A549 (cell line): Measurements from ENCODE around the gene FIGN. TPM values are rescaled to one million over a fixed set of nuclear protein-coding genes. Genes with fewer than 3 reads are reported as not detected.

Experiments used
- ATAC-seq, 2 experiments: fragments of 200-7000 bp in 1 of 2; fragments of >200 bp in 1 of 2; cut with Nextera tagmentation in 1 of 2; cut with Tn5 transposase in 1 of 2; 3 replicates each; pipeline versions ENCODE4 v1.8.0 to v1.9.1; 2018 to 2020; ENCODE audit warnings: mild to moderate bottlenecking in 1 of 2, moderate library complexity in 1 of 2
- CTCF ChIA-PET: fragments of 300-600 bp; sonication (Branson Sonifier 250); formaldehyde crosslinking; extraction: SDS; loops from one replicate; lab custom pipeline; 2021; ENCODE audit warnings: antibody characterized with exemption, inconsistent platforms; lab: Yijun Ruan, JAX
- POLR2A ChIA-PET: fragments of 350-600 bp; formaldehyde crosslinking; extraction: SDS; loops from one replicate; lab custom pipeline; 2021; ENCODE audit warnings: antibody characterized with exemption, inconsistent platforms; lab: Yijun Ruan, JAX
- DNase-seq, 2 experiments: peaks; one replicate each; pipeline versions ENCODE4 v3.0.0 to v3.0.0-alpha.2; 2011 to 2016; ENCODE audit warnings: low read depth in 1 of 2, low spot score in 1 of 2
- FAIRE-seq: peaks from 2 replicates; lab custom pipeline; 2011; peaks lifted over from hg19 to GRCh38; lab: Jason Lieb, UNC
- H3K27ac ChIP-seq, 2 experiments: fragments of >200 bp; sonication (Bioruptor Twin); formaldehyde crosslinking; 3 replicates each; pipeline ENCODE4 v1.5.1; 2016 to 2017
- H3K4me1 ChIP-seq: fragments of >200 bp; sonication (Bioruptor Twin); formaldehyde crosslinking; 3 replicates; pipeline ENCODE4 v1.6.1; 2016
- H3K4me2 ChIP-seq: fragments of >200 bp; sonication (Bioruptor Twin); formaldehyde crosslinking; 3 replicates; pipeline ENCODE4 v1.6.1; 2016
- H3K4me3 ChIP-seq: fragments of >200 bp; sonication (Bioruptor Twin); formaldehyde crosslinking; 3 replicates; pipeline ENCODE4 v1.5.1; 2016
- H3K9me3 ChIP-seq: fragments of >200 bp; sonication (Bioruptor Twin); formaldehyde crosslinking; 3 replicates; pipeline ENCODE4 v1.6.1; 2016
- BHLHE40 ChIP-seq: IDR thresholded peaks from 2 replicates; pipeline ENCODE4 v1.6.1; 2012; ENCODE audit warnings: low read depth, low read length, inconsistent platforms
- CBX2 ChIP-seq: fragments of 200-600 bp; sonication (generic); IDR thresholded peaks from 2 replicates; pipeline ENCODE4 v1.6.1; 2016; ENCODE audit warnings: low read depth, mild to moderate bottlenecking, borderline replicate concordance
- CTCF ChIP-seq: fragments of >200 bp; sonication (Bioruptor Twin); formaldehyde crosslinking; IDR thresholded peaks from 3 replicates; pipeline ENCODE4 v1.5.1; 2016
- EHF ChIP-seq: fragments of 250-450 bp; sonication (Bioruptor Pico); IDR thresholded peaks from 2 replicates; pipeline ENCODE4 v1.5.0; 2020; ENCODE audit warnings: mild to moderate bottlenecking
- FOXS1 ChIP-seq: fragments of 250-450 bp; sonication (Bioruptor Pico); IDR thresholded peaks from 2 replicates; pipeline ENCODE4 v1.5.0; 2020; ENCODE audit warnings: mild to moderate bottlenecking, moderate library complexity
- HES2 ChIP-seq: fragments of >200 bp; sonication (Bioruptor Twin); formaldehyde crosslinking; IDR thresholded peaks from 2 replicates; pipeline ENCODE4 v1.6.1; 2016
- HOXB13 ChIP-seq: fragments of 250-450 bp; sonication (Bioruptor Pico); IDR thresholded peaks from 2 replicates; pipeline ENCODE4 v1.5.0; 2020; ENCODE audit warnings: low read depth, mild to moderate bottlenecking, moderate library complexity
- HOXB5 ChIP-seq: fragments of 250-450 bp; sonication (Bioruptor Pico); IDR thresholded peaks from 2 replicates; pipeline ENCODE4 v1.5.0; 2020; ENCODE audit warnings: mild to moderate bottlenecking, moderate library complexity
- KDM5A ChIP-seq: fragments of 200-600 bp; sonication (generic); IDR thresholded peaks from 2 replicates; pipeline ENCODE4 v1.6.1; 2016; ENCODE audit warnings: antibody characterized with exemption, mild to moderate bottlenecking
- MAZ ChIP-seq: fragments of 150-350 bp; IDR thresholded peaks from 2 replicates; pipeline ENCODE4 v1.6.1; 2014; ENCODE audit warnings: antibody characterized with exemption, low read depth, low read length, borderline replicate concordance
- MYC ChIP-seq: IDR thresholded peaks from 2 replicates; pipeline ENCODE4 v1.6.1; 2012; ENCODE audit warnings: mild to moderate bottlenecking, inconsistent platforms, low read length, improper control_type of control experiment, borderline replicate concordance
- NPAS2 ChIP-seq: fragments of 250-450 bp; sonication (Bioruptor Pico); IDR thresholded peaks from 2 replicates; pipeline ENCODE4 v1.8.0; 2022; ENCODE audit warnings: mild to moderate bottlenecking, moderate library complexity, borderline replicate concordance
- PHF8 ChIP-seq: fragments of 200-600 bp; sonication (generic); IDR thresholded peaks from 2 replicates; pipeline ENCODE4 v1.6.1; 2016; ENCODE audit warnings: low read depth, mild to moderate bottlenecking, antibody characterized with exemption, moderate library complexity, borderline replicate concordance
- RCOR1 ChIP-seq: fragments of 150-350 bp; IDR thresholded peaks from 2 replicates; pipeline ENCODE4 v1.6.1; 2014; ENCODE audit warnings: antibody characterized with exemption, low read length, low read depth
- REST ChIP-seq: fragments of 200-600 bp; sonication (generic); IDR thresholded peaks from 2 replicates; pipeline ENCODE4 v1.6.1; 2016; ENCODE audit warnings: antibody characterized with exemption, mild to moderate bottlenecking, moderate library complexity
- RNF2 ChIP-seq: fragments of 200-600 bp; sonication (generic); IDR thresholded peaks from 2 replicates; pipeline ENCODE4 v1.6.1; 2016; ENCODE audit warnings: low read depth, mild to moderate bottlenecking, antibody characterized with exemption, moderate library complexity, borderline replicate concordance
- SMC3 ChIP-seq: fragments of >200 bp; sonication (Bioruptor Twin); formaldehyde crosslinking; IDR thresholded peaks from 3 replicates; pipeline ENCODE4 v1.6.1; 2018; ENCODE audit warnings: inconsistent platforms
- TFCP2L1 ChIP-seq: fragments of 250-450 bp; sonication (Bioruptor Pico); IDR thresholded peaks from 2 replicates; pipeline ENCODE4 v1.5.0; 2021; ENCODE audit warnings: mild to moderate bottlenecking
- ZC3H11A ChIP-seq: fragments of 450-650 bp; IDR thresholded peaks from 2 replicates; pipeline ENCODE4 v1.6.1; 2014; ENCODE audit warnings: antibody characterized with exemption, mild to moderate bottlenecking
- ZFP36 ChIP-seq: fragments of 450-650 bp; IDR thresholded peaks from 2 replicates; pipeline ENCODE4 v1.6.1; 2014; ENCODE audit warnings: borderline replicate concordance; ENCODE audit not compliant: partially characterized antibody
- ZSCAN20 ChIP-seq: fragments of 250-450 bp; sonication (Bioruptor Pico); IDR thresholded peaks from 2 replicates; pipeline ENCODE4 v1.8.0; 2022; ENCODE audit warnings: mild to moderate bottlenecking, moderate library complexity
- WGBS: methylation state at CpG from one replicate; pipeline ENCODE4 v1.1.6; 2017; ENCODE audit errors: missing lambda C conversion rate; 5-methylcytosine and 5-hydroxymethylcytosine counted together
- polyA plus RNA-seq, 4 experiments: library from polyadenylated mRNA; depleted of rRNA in 3 of 4; stranded (reverse); fragments of >200 nt; fragmentation: RNase III in 1 of 4; extraction: RNeasy Plus Mini Kit Qiagen cat#74134 plus additional on column Dnase treatment in 1 of 4; gene quantifications; 2 replicates in 3 of 4; 3 replicates in 1 of 4; pipeline ENCODE4 v1.2.3, GENCODE V29; 2011 to 2017
- TF ChIP-seq, protein P1 (sequence below): fragments of >200 bp; sonication (Bioruptor Twin); formaldehyde crosslinking; IDR thresholded peaks from 3 replicates; pipeline ENCODE4 v1.6.1; 2016
- TF ChIP-seq, protein P2 (sequence below): fragments of 150-350 bp; IDR thresholded peaks from 2 replicates; pipeline ENCODE4 v1.6.1; 2014; ENCODE audit warnings: low read depth, mild to moderate bottlenecking, low read length
- TF ChIP-seq, protein P3 (sequence below): IDR thresholded peaks from 2 replicates; pipeline ENCODE4 v1.6.1; 2012

FIGN gene
- polyA plus RNA-seq, 2 of the 4 experiments (the other 2 are of a cell fraction) = 1.9 to 3.8 TPM

- DNase-seq = no peak
- POLR2A ChIA-PET = no interaction called here
Measured at GRCh38 chr2:163752267-163752666, 16.5 kb upstream of the FIGN start.

DNA sequence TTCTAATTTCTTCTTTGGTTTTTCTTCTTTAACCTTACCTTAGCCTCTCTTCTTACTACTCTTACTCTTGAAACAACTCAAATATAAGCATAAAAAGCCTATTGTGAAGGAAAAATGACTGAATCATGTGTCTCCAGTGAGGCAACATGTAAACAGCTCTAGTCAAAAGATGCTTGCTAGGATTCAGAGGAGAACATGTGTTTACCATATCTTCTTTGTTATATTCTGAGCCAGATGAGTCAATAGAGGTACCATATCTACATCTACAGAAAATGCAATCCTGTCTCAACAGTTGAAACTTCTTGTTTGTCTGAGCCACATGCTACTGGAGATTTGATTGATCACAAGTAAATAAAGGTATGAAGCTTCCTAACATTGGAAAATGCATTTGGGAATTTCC, 15.9 kb upstream of the FIGN start:
- TF ChIP-seq PHF8 = no peak
- no peak for TF ChIP-seq HOXB13 (CRISPR knock-in tag)
- TF ChIP-seq NPAS2 = no peak
- H3K9me3 ChIP-seq = no peaks in the 10 kb centered on the region
- ATAC-seq (no peak), DNase-seq (no peak), FAIRE-seq (no peak)
- POLR2A ChIA-PET = no interaction called here
- no peak overlapping the region for H3K4me3 ChIP-seq
- CTCF ChIA-PET = interaction anchor here (1.0 kb wide), 1 partner anchor 568 kb away, joined by 3 read pairs; no protein-coding TSS in a partner anchor
- no peaks in the 10 kb centered on the region for H3K4me1 ChIP-seq
- H3K4me2 ChIP-seq = no peak overlapping the region
- no peak overlapping the region for H3K27ac ChIP-seq

More at GRCh38 chr2:163752267-163752666, 16.5 kb upstream of the FIGN start:
- WGBS = 80% methylated on average over 5 of the region's 5 CpGs
- FAIRE-seq (no peak), ATAC-seq (no peak)
- Histone ChIP-seq H3K27ac (no peak overlapping the region), H3K9me3 (no peaks in the 10 kb centered on the region), H3K4me1 (no peaks in the 10 kb centered on the region), H3K4me2 (no peak overlapping the region), H3K4me3 (no peak overlapping the region)
- CTCF ChIA-PET = no interaction called here
- TF ChIP-seq ZSCAN20 (CRISPR knock-in tag) (no peak), KDM5A (no peak)
- TF ChIP-seq, protein P1, sequence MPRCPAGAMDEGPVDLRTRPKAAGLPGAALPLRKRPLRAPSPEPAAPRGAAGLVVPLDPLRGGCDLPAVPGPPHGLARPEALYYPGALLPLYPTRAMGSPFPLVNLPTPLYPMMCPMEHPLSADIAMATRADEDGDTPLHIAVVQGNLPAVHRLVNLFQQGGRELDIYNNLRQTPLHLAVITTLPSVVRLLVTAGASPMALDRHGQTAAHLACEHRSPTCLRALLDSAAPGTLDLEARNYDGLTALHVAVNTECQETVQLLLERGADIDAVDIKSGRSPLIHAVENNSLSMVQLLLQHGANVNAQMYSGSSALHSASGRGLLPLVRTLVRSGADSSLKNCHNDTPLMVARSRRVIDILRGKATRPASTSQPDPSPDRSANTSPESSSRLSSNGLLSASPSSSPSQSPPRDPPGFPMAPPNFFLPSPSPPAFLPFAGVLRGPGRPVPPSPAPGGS = no peak

- no peaks in the 10 kb centered on the region for H3K4me1 ChIP-seq
- no peak overlapping the region for H3K4me2 ChIP-seq
- H3K4me3 ChIP-seq = no peak overlapping the region
- CTCF ChIA-PET = no interaction called here
- H3K9me3 ChIP-seq = no peaks in the 10 kb centered on the region
- no peak for TF ChIP-seq RNF2
- TF ChIP-seq CBX2 = no peak
- TF ChIP-seq HES2 = no peak
- TF ChIP-seq SMC3 = no peak
- no peak for TF ChIP-seq ZFP36
- TF ChIP-seq, protein P2, sequence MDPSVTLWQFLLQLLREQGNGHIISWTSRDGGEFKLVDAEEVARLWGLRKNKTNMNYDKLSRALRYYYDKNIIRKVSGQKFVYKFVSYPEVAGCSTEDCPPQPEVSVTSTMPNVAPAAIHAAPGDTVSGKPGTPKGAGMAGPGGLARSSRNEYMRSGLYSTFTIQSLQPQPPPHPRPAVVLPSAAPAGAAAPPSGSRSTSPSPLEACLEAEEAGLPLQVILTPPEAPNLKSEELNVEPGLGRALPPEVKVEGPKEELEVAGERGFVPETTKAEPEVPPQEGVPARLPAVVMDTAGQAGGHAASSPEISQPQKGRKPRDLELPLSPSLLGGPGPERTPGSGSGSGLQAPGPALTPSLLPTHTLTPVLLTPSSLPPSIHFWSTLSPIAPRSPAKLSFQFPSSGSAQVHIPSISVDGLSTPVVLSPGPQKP = no peak
- TF ChIP-seq RCOR1 = no peak
- TF ChIP-seq FOXS1 = no peak
- TF ChIP-seq CTCF = no peak
- POLR2A ChIA-PET = no interaction called here
- H3K27ac ChIP-seq = no peak overlapping the region
- FAIRE-seq (no peak), ATAC-seq (no peak), DNase-seq (no peak)
Measured at GRCh38 chr2:163748420-163748819, 12.6 kb upstream of the FIGN start.

GRCh38 chr2:163741435-163741834, 5.6 kb upstream of the FIGN start:
- 72% methylated on average over 5 of the region's 5 CpGs for WGBS
- no peak for TF ChIP-seq REST
- TF ChIP-seq SMC3 = no peak
- no peak for TF ChIP-seq TFCP2L1
- TF ChIP-seq MAZ = no peak
- TF ChIP-seq ZC3H11A = no peak
- TF ChIP-seq EHF (CRISPR knock-in tag) = no peak
- no peak for TF ChIP-seq ZSCAN20 (CRISPR knock-in tag)
- no peak for TF ChIP-seq HOXB5
- TF ChIP-seq, protein P3, sequence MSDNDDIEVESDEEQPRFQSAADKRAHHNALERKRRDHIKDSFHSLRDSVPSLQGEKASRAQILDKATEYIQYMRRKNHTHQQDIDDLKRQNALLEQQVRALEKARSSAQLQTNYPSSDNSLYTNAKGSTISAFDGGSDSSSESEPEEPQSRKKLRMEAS = no peak
- TF ChIP-seq MYC = no peak
- no peak for TF ChIP-seq BHLHE40

More at GRCh38 chr2:163741435-163741834, 5.6 kb upstream of the FIGN start:
- no peaks in the 10 kb centered on the region for H3K9me3 ChIP-seq
- H3K4me1 ChIP-seq = peaks cover 7% of the 10 kb centered on the region
- FAIRE-seq = peak; percentile 43
- DNase-seq = no peak
- ATAC-seq = no peak
- ChIA-PET POLR2A (no interaction called here), CTCF (interaction anchor here (1.0 to 1.1 kb wide), 2 partner anchors 22 to 689 kb away, joined by 3 read pairs; no protein-coding TSS in a partner anchor)
- no peak overlapping the region for H3K4me2 ChIP-seq
- no peak overlapping the region for H3K4me3 ChIP-seq
- H3K27ac ChIP-seq = no peak overlapping the region
